Prostate gland (tissue), 2 donors: Measurements from ENCODE around the gene NAA10. TPM values are rescaled to one million over a fixed set of nuclear protein-coding genes. Genes with fewer than 3 reads are reported as not detected.

Experiments
- DNase-seq: peaks from one replicate; pipeline ENCODE4 v3.0.0-alpha.2; 2019; ENCODE audit warnings: low spot score
- H3K27ac ChIP-seq, 2 donors: fragments of 200-600 bp; sonication (generic); 2 replicates each; pipeline ENCODE4 v1.5.1; 2017 to 2019
- H3K27me3 ChIP-seq: fragments of 200-600 bp; sonication (generic); replicated peaks from 2 replicates; pipeline ENCODE4 v1.5.1; 2019; ENCODE audit not compliant: insufficient read depth
- H3K36me3 ChIP-seq, 2 donors: fragments of 200-600 bp; sonication (generic); 1 replicate in 1 of 2; 2 replicates in 1 of 2; pipeline versions ENCODE4 v1.5.1 to v1.8.1; 2017 to 2019
- H3K4me1 ChIP-seq: fragments of 200-600 bp; sonication (generic); replicated peaks from 2 replicates; pipeline ENCODE4 v1.5.1; 2019
- H3K4me3 ChIP-seq, 2 donors: fragments of 200-600 bp; sonication (generic); 2 replicates each; pipeline ENCODE4 v1.5.1; 2017 to 2019
- H3K9me3 ChIP-seq: fragments of 200-600 bp; sonication (generic); 2 replicates; pipeline ENCODE4 v1.5.1; 2017
- CTCF ChIP-seq, 4 experiments: fragments of 200-600 bp in 2 of 4; fragments of 450-650 bp in 2 of 4; sonication (generic) in 2 of 4; IDR thresholded peaks; 1 replicate in 3 of 4; 2 replicates in 1 of 4; pipeline ENCODE4 v1.5.1; 2016 to 2019; ENCODE audit warnings: antibody characterized with exemption in 4 of 4, mild to moderate bottlenecking in 2 of 4, moderate library complexity in 2 of 4
- POLR2A ChIP-seq: fragments of 450-650 bp; IDR thresholded peaks from one replicate; pipeline ENCODE4 v1.6.1; 2016; ENCODE audit warnings: antibody characterized with exemption, mild to moderate bottlenecking
- POLR2AphosphoS5 ChIP-seq: sonication (generic); formaldehyde crosslinking; IDR thresholded peaks from one replicate; pipeline ENCODE4 v1.6.1; 2017; ENCODE audit warnings: antibody characterized with exemption
- WGBS: methylation state at CpG from one replicate; pipeline ENCODE4 v1.1.5; 2018; 5-methylcytosine and 5-hydroxymethylcytosine counted together
- intact Hi-C: fragments of 100-400 bp; cut with DNase I; formaldehyde crosslinking; loops from one replicate; pipeline ENCODE4 v1.14.2; 2022
- total RNA-seq, 2 donors: library from RNA; depleted of rRNA; stranded (reverse); fragments of >200 nt; gene quantifications; one replicate each; pipeline ENCODE4 v1.1.0, GENCODE V29; 2016

NAA10 gene
- total RNA-seq, 2 donors from 2014 or later: 47.5 to 64.9 TPM

GRCh38 chrX:153974726-153975286 is 40.0 kb upstream of the NAA10 start:
- 91% methylated on average over 3 of the region's 3 CpGs for WGBS
- no peaks in the 10 kb centered on the region for H3K4me1 ChIP-seq
- no peaks in the 10 kb centered on the region for H3K27me3 ChIP-seq
- H3K9me3 ChIP-seq: no peaks in the 10 kb centered on the region
- TF ChIP-seq CTCF (IDR thresholded peaks at IDR 0.05): no peak
- no peak for TF ChIP-seq POLR2A
- TF ChIP-seq POLR2AphosphoS5: no peak
- H3K4me3 ChIP-seq: no peak overlapping the region
- no peak for DNase-seq
- H3K36me3 ChIP-seq: no peaks in the 10 kb centered on the region
- intact Hi-C loops: no loop called here
- peak overlapping the region in 1 of 2 donors; percentile 98 for H3K27ac ChIP-seq

DNA sequence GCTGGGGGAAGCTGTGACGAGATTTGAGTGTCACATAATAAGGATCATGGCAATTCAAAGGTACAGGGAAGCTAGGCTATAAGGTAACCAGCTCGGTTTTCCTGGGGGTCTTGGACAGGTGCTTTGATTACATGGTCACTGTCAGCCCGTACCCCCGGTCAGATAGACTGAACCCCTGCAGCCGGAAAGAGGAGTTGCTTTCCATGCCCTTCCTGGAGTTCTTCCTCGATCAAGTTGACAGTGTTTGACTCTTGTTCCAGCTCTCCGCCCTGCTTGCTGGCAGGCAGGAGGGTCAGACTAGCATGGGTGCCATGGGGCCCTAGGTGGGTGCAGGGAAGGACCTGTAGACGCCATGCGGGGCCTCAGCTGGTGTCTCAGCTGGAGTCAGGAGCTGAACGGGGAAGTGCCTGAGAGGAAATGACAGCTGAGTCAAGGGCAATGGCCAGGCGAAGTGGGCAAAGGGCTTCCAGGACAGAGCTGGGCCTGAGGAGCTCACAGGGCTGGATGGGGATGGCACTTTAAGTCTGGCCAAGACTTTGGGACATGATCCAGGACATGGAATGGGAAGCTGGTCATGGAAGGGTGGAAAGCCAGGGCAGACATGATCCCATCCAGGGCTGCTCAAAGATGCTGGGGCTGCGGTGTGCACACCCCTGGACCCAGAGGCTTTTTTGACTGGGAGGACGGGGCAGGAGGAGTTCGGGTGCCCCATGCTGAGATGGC is 39.3 kb upstream of the NAA10 start:
- Histone ChIP-seq H3K4me1 (no peaks in the 10 kb centered on the region), H3K27me3 (no peaks in the 10 kb centered on the region), H3K27ac (peak overlapping the region; percentile 98), H3K9me3 (no peaks in the 10 kb centered on the region), H3K36me3 (no peaks in the 10 kb centered on the region), H3K4me3 (no peak overlapping the region)
- DNase-seq: no peak
- TF ChIP-seq CTCF (IDR thresholded peaks at IDR 0.05): no peak
- no peak for TF ChIP-seq POLR2AphosphoS5
- no peak for TF ChIP-seq POLR2A
- intact Hi-C loops: no loop called here
- 57% methylated on average over 13 of the region's 14 CpGs for WGBS

- no peaks in the 10 kb centered on the region for H3K36me3 ChIP-seq
- DNase-seq: no peak
- intact Hi-C loops: no loop called here
Observed at GRCh38 chrX:153973127-153974002, 38.5 kb upstream of the NAA10 start.

GRCh38 chrX:153972368-153973126 is 37.7 kb upstream of the NAA10 start, which contains the start of gene TMEM187:
TMEM187 (plus strand) TSS chrX:153972754; CDS start chrX:153982063, 9,309 bp downstream.
- 0% methylated on average over 3 of the region's 103 CpGs for WGBS
- H3K9me3 ChIP-seq: no peaks in the 10 kb centered on the region
- peak within 1 kb of the TSS; percentile 55 to 60 for H3K4me3 ChIP-seq
- no peaks in the 10 kb centered on the region for H3K27me3 ChIP-seq
- peak; percentile 58 for TF ChIP-seq POLR2A
- peak in 1 of 4 experiments; percentile 9 for TF ChIP-seq CTCF (IDR thresholded peaks at IDR 0.05)
- TF ChIP-seq POLR2AphosphoS5: peak; percentile 37
- no peaks in the 10 kb centered on the region for H3K36me3 ChIP-seq
- intact Hi-C loops: no loop called here
- peak; percentile 73 for DNase-seq
- H3K27ac ChIP-seq: peak within 1 kb of the TSS; percentile 98
- no peaks in the 10 kb centered on the region for H3K4me1 ChIP-seq

More at GRCh38 chrX:153973127-153974002, 38.5 kb upstream of the NAA10 start:
- WGBS: 27% methylated on average over 14 of the region's 20 CpGs
- Histone ChIP-seq H3K27me3 (no peaks in the 10 kb centered on the region), H3K9me3 (no peaks in the 10 kb centered on the region), H3K4me3 (peak overlapping the region; percentile 55 to 60), H3K27ac (peak overlapping the region; percentile 98), H3K4me1 (no peaks in the 10 kb centered on the region)
- TF ChIP-seq CTCF (IDR thresholded peaks at IDR 0.05): no peak
- no peak for TF ChIP-seq POLR2AphosphoS5
- TF ChIP-seq POLR2A: no peak
